Fibroblast of lung (primary cell): ENCODE measurements around the gene GRM8. TPM values are rescaled to one million over a fixed set of nuclear protein-coding genes. Genes with fewer than 3 reads are reported as not detected.

Source experiments
- DNase-seq, 2 donors: peaks; one replicate each; pipeline versions ENCODE4 v3.0.0 to v3.0.0-alpha.2; 2010; ENCODE audit warnings: low read depth in 2 of 2
- H2AFZ ChIP-seq: 2 replicates; pipeline ENCODE4 v1.5.1; 2012; ENCODE audit warnings: low read length, control low read depth, inconsistent platforms
- H3K27ac ChIP-seq: 2 replicates; pipeline ENCODE4 v1.5.1; 2011; ENCODE audit warnings: low read length, control low read depth; ENCODE audit not compliant: insufficient read depth
- H3K27me3 ChIP-seq: 2 replicates; pipeline ENCODE4 v1.5.1; 2011; ENCODE audit warnings: mild to moderate bottlenecking, low read length; ENCODE audit not compliant: control insufficient read depth, insufficient read depth
- H3K36me3 ChIP-seq: 2 replicates; pipeline ENCODE4 v1.5.1; 2011; ENCODE audit warnings: low read length; ENCODE audit not compliant: control insufficient read depth, insufficient read depth
- H3K4me1 ChIP-seq: 2 replicates; pipeline ENCODE4 v1.5.1; 2011; ENCODE audit warnings: low read length; ENCODE audit not compliant: control insufficient read depth, insufficient read depth; ENCODE audit errors: extremely low read depth
- H3K4me2 ChIP-seq: 2 replicates; pipeline ENCODE4 v1.5.1; 2011; ENCODE audit warnings: low read length, control low read depth; ENCODE audit not compliant: insufficient read depth; ENCODE audit errors: extremely low read depth
- H3K4me3 ChIP-seq, 4 experiments: fragments of 200-600 bp in 1 of 4; sonication (generic) in 1 of 4; replicated peaks in 1 of 4; 2 replicates each; pipeline ENCODE4 v1.5.1; 2011 to 2016; ENCODE audit warnings: low read length in 4 of 4, low read depth in 3 of 4, mild to moderate bottlenecking in 3 of 4, control low read depth in 2 of 4, inconsistent platforms in 1 of 4, mixed read lengths in 1 of 4; ENCODE audit not compliant: insufficient read depth in 1 of 4; ENCODE audit errors: control extremely low read depth in 1 of 4
- H3K79me2 ChIP-seq: 2 replicates; pipeline ENCODE4 v1.5.1; 2012; ENCODE audit warnings: mild to moderate bottlenecking, low read length, inconsistent platforms; ENCODE audit not compliant: control insufficient read depth, insufficient read depth
- H3K9ac ChIP-seq: 2 replicates; pipeline ENCODE4 v1.5.1; 2011; ENCODE audit warnings: mild to moderate bottlenecking, low read length, control low read depth; ENCODE audit not compliant: insufficient read depth
- H3K9me3 ChIP-seq: 2 replicates; pipeline ENCODE4 v1.5.1; 2012; ENCODE audit warnings: low read depth, low read length; ENCODE audit not compliant: control insufficient read depth, insufficient read depth
- H4K20me1 ChIP-seq: 2 replicates; pipeline ENCODE4 v1.5.1; 2011; ENCODE audit warnings: low read length; ENCODE audit not compliant: control insufficient read depth, insufficient read depth; ENCODE audit errors: extremely low read depth
- EZH2 ChIP-seq: IDR thresholded peaks from 2 replicates; pipeline ENCODE4 v1.5.1; 2012; ENCODE audit warnings: low read length, control low read depth, mild to moderate bottlenecking; ENCODE audit errors: missing control alignments
- polyA plus RNA-seq, 2 donors: library from polyadenylated mRNA; depleted of rRNA in 1 of 2; stranded (reverse) in 1 of 2; unstranded in 1 of 2; fragments of >200 nt; gene quantifications; 2 replicates each; pipeline ENCODE4 v1.2.1, GENCODE V29; 2011 to 2012; ENCODE audit warnings: missing spikeins in 1 of 2
- total RNA-seq: library from RNA; depleted of rRNA; stranded (reverse); fragments of >200 nt; gene quantifications from 2 replicates; pipeline ENCODE4 v1.2.1, GENCODE V29; 2014
- TF ChIP-seq, protein P1 (sequence below), 2 donors: IDR thresholded peaks in 1 of 2; conservative IDR thresholded peaks in 1 of 2; 1 replicate in 1 of 2; 2 replicates in 1 of 2; pipeline ENCODE4 v1.5.1; 2011 to 2012; ENCODE audit warnings: low read length in 2 of 2, control low read depth in 1 of 2, inconsistent platforms in 1 of 2, low read depth in 1 of 2, mild to moderate bottlenecking in 1 of 2

Gene GRM8
- total and polyA plus RNA-seq, 2 donors (not counting 1 experiment from before 2014, with no cell fraction given) = not detected

- Histone ChIP-seq H4K20me1 (no peaks in the 10 kb centered on the region), H3K4me1 (no peaks in the 10 kb centered on the region), H3K9me3 (no peaks in the 10 kb centered on the region), H3K79me2 (no peaks in the 10 kb centered on the region), H3K36me3 (no peaks in the 10 kb centered on the region), H3K9ac (no peak overlapping the region), H3K4me2 (no peak overlapping the region), H2AFZ (no peak overlapping the region), H3K27me3 (no peaks in the 10 kb centered on the region), H3K27ac (no peak overlapping the region), H3K4me3 (no peak overlapping the region)
- DNase-seq = no peak
- TF ChIP-seq EZH2 = no peak
- TF ChIP-seq, protein P1, sequence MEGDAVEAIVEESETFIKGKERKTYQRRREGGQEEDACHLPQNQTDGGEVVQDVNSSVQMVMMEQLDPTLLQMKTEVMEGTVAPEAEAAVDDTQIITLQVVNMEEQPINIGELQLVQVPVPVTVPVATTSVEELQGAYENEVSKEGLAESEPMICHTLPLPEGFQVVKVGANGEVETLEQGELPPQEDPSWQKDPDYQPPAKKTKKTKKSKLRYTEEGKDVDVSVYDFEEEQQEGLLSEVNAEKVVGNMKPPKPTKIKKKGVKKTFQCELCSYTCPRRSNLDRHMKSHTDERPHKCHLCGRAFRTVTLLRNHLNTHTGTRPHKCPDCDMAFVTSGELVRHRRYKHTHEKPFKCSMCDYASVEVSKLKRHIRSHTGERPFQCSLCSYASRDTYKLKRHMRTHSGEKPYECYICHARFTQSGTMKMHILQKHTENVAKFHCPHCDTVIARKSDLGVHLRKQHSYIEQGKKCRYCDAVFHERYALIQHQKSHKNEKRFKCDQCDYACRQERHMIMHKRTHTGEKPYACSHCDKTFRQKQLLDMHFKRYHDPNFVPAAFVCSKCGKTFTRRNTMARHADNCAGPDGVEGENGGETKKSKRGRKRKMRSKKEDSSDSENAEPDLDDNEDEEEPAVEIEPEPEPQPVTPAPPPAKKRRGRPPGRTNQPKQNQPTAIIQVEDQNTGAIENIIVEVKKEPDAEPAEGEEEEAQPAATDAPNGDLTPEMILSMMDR (conservative IDR thresholded peaks at IDR 0.05 in 1 of 2, IDR thresholded peaks at IDR 0.05 in 1 of 2; ENCODE audit: low read depth in 1 of 2, low read length in 2 of 2) = no peak
Observed at GRCh38 chr7:126495733-126496132, 757.0 kb downstream of the GRM8 start.

- Histone ChIP-seq H4K20me1 (no peaks in the 10 kb centered on the region), H3K4me1 (no peaks in the 10 kb centered on the region), H3K79me2 (no peaks in the 10 kb centered on the region), H3K27ac (no peak overlapping the region), H3K9ac (no peak overlapping the region), H3K4me3 (no peak overlapping the region), H3K36me3 (no peaks in the 10 kb centered on the region), H3K4me2 (no peak overlapping the region), H2AFZ (no peak overlapping the region), H3K9me3 (no peaks in the 10 kb centered on the region), H3K27me3 (no peaks in the 10 kb centered on the region)
- TF ChIP-seq, protein P1 (conservative IDR thresholded peaks at IDR 0.05 in 1 of 2, IDR thresholded peaks at IDR 0.05 in 1 of 2; ENCODE audit: low read depth in 1 of 2, low read length in 2 of 2) = no peak
- no peak for TF ChIP-seq EZH2
- DNase-seq = no peak
Observed at GRCh38 chr7:126495001-126495400, 757.7 kb downstream of the GRM8 start.

- Histone ChIP-seq H3K9ac (no peak overlapping the region), H3K9me3 (no peaks in the 10 kb centered on the region), H3K4me3 (no peak overlapping the region), H4K20me1 (no peaks in the 10 kb centered on the region), H3K27ac (no peak overlapping the region), H2AFZ (no peak overlapping the region), H3K4me2 (no peak overlapping the region), H3K79me2 (no peaks in the 10 kb centered on the region), H3K36me3 (no peaks in the 10 kb centered on the region), H3K27me3 (no peaks in the 10 kb centered on the region), H3K4me1 (no peaks in the 10 kb centered on the region)
- TF ChIP-seq, protein P1 (conservative IDR thresholded peaks at IDR 0.05 in 1 of 2, IDR thresholded peaks at IDR 0.05 in 1 of 2; ENCODE audit: low read depth in 1 of 2, low read length in 2 of 2) = no peak
- no peak for TF ChIP-seq EZH2
- no peak for DNase-seq
Observed at GRCh38 chr7:126493801-126494200, 758.9 kb downstream of the GRM8 start.
